HG03025 (cell line): Measurements from ENCODE around the gene USB1.

ENCODE experiments used
- ATAC-seq: cut with Tn5 transposase; IDR thresholded peaks from one replicate; pipeline ENCODE4 v1.9.1; 2021; ENCODE audit warnings: mild to moderate bottlenecking, moderate library complexity; ENCODE audit not compliant: unreplicated experiment, low FRiP score

The USB1 gene

DNA sequence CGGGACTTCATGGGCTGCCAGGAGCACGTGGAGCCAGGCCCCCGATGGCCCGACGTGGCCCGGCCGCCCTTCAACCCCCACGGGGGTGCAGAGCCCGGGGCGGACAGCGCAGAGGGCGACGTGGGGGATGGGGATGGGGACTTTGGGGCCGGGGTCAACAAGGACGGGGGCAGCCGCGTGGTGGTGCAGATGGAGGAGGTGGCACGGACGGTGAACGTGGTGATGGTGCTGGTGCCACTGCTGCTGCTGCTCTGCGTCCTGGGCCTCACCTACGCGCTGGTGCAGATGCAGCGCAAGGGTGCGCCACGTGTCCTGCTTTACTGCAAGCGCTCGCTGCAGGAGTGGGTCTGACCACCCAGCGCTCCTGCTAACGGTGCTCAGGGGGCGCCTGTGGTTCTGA is 43.9 kb downstream of the USB1 start:
- ATAC-seq = no peak

DNA sequence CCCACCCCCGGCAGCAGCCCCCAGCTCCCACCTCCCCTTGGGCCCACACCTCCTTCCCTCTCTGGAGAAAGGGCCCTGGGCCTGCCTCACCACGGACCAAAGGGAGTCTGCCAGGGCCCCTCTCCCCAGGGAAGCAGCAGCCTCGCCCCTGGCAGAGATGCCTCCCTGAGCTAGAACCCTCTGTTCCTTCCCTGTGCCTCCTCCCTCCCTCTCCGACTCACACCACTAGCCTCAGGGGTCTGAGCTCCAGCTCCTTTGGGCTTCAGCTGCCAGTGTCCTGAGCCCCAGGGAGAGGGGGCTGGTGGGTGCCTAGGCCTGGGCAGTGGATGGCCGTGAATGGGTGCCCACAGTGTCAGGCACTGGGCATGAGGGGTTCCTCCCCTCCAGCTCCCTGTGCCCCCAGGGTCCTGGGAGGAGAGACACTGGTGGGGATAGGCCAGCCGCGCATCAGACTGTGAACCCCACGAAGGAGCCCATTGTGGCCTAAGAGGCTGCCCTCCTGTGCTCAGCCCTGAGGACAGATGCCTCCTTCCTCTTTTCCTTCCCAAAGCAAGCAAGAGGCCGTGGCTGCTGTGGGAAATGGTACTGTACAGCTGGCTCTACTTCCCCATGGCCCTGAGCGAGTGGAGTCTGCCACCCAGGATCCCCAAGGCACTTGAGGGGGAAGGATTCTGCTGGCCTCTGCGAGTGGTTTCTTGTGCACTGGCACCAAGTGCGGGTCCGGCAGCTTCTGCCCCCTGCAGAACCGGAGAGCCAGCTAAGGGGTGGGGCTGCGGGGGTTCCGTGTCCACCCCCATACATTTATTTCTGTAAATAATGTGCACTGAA is 45.1 kb downstream of the USB1 start:
- no peak for ATAC-seq

GRCh38 chr16:58046936-58047335 is 45.7 kb downstream of the USB1 start:
- ATAC-seq = no peak

- no peak for ATAC-seq
Measured at GRCh38 chr16:58047557-58048348, 46.5 kb downstream of the USB1 start.

DNA sequence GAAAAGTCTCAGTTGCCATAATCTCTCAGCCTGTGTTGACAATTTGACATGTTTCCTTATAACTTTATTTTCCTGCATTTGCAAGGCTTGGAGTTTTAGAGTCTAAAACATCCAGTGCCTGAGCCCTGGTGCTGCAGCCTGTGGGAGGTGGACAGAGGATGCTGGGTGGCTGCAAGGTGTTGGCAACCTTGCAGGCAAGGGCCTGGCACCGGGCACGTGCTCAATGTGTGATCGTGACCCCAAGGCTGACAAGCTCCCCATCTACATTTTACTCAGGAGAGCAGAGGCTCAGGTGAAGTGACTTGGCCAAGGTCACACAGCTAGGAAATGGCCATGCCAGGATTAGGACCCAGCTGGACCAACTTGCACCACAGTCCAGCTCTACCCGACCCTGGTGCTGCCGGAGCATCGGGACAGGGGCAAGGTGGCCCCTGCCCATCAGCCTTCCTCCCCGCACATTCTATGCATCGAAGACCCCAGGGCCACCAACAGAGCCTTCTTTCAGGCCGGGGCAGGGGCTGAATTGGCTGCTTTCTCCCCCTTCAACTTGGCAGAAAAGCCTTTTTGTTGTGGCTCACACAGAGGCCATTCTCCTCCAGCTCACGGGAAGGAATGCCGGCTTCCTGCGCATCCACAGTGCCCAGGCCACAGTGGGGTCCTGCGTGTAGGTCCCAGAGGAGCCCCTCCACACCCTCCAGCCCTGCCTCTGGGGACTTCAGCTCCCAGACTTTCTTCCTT is 47.5 kb downstream of the USB1 start:
- ATAC-seq = no peak

DNA sequence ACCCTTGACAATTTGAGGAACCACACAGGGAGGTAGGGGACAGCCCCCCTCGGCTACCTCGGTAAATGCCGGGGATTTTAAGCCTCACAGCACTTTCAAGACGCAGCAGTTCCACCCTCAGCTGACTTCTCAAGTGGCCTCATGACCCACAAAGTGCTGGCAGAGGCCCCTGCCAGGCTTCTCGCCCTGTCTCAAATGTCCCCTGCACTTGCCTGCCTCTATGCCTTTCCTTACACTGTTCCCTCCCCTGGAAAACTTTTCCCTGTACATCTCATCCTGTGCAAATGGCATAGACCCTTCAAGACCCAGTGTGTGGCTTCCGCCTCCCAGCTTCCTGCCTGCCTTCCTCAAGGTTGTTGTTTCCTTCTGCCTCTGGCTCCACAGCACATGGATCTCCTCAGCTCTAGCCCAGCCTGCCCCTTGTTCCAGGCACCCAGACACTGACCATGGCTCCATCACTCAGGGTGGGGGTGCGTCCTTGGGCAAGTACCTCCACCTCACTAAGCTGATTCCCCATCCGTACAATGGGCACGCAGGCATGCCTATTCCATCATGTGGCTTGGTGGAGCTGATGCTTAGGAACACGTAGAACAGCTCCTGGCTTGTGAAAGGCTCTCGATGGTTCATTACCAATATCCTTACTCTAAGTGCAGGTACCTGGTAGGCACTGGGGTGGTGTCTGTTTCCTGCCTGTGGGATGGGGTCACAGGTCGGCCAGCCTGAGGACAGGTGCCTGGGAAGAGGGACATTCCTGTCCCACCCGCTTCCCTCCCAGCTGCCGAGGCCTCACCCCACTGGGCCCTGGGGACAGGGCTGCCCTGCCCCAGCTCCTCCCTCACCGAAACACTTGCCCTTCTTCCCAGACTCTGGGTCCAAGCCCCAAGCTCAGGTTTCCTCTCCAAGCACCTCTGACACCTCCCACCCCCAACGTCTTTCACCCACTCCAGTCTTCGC is 48.3 kb downstream of the USB1 start:
- ATAC-seq = no peak

- no peak for ATAC-seq
Measured at GRCh38 chr16:58051296-58051695, 50.1 kb downstream of the USB1 start.

GRCh38 chr16:58051821-58052603 is 50.8 kb downstream of the USB1 start:
- no peak for ATAC-seq

- ATAC-seq = no peak
Measured at GRCh38 chr16:58053682-58054005, 52.4 kb downstream of the USB1 start.

- no peak for ATAC-seq
Measured at GRCh38 chr16:58054289-58054688, 53.1 kb downstream of the USB1 start.

DNA sequence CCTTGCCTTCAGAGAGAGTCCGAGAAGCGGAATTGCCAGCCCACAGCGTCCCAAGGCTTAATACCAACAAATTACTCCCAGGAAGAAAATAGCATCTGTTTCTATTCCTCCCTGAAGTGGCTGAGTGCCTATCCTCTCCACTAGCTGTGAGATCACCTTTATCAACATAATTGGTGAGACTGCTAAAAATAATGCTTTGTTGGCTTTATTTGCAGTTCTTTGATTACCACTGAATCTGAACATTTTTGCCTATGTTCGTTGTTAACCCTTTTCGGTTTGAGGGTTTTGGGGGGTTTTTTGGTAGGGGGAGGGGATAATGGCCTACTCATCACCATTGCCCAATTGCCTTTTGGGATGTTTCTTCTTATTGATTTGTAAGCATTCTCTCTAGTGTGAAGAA is 55.4 kb downstream of the USB1 start:
- no peak for ATAC-seq

DNA sequence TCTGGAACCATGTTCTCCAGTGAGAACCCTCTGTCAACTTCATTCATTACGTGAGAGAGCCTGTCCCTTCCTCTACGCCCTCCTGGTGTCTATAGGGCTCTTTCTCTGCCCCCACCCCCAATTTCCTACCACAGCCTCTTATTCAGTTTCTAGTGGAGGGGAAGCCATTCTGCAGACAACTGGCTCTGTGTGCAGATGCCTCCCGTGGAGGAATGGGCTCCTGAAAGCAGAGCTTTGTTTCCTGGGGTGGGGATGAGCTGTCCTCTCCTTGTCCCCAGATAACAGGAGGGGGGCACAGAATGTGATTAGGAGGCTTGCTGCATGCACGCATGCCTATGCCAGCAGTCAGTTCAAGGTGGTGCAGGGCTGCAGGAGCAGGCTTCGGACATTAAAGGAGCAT is 55.9 kb downstream of the USB1 start:
- ATAC-seq = no peak

- no peak for ATAC-seq
Measured at GRCh38 chr16:58057784-58058183, 56.6 kb downstream of the USB1 start.

DNA sequence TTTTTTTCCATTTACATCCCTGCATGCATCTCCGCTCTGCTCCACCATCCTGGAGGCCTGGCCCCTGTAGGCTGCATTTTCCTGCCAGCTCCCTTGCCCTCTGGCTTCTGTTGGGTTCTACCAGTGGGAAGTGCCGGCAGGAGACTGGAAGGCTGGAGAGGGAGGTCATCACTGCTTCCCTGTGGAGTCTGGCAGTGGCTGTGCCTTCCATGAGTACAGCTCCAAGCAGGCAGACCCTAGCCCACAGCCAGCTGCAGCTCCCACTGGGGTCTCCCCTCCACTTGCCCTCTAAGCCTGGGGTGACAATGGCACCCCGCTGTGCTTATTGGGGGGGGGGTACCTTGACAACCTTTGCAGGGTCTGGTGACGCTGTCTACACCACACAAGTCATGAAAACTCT is 61.6 kb downstream of the USB1 start:
- no peak for ATAC-seq

DNA sequence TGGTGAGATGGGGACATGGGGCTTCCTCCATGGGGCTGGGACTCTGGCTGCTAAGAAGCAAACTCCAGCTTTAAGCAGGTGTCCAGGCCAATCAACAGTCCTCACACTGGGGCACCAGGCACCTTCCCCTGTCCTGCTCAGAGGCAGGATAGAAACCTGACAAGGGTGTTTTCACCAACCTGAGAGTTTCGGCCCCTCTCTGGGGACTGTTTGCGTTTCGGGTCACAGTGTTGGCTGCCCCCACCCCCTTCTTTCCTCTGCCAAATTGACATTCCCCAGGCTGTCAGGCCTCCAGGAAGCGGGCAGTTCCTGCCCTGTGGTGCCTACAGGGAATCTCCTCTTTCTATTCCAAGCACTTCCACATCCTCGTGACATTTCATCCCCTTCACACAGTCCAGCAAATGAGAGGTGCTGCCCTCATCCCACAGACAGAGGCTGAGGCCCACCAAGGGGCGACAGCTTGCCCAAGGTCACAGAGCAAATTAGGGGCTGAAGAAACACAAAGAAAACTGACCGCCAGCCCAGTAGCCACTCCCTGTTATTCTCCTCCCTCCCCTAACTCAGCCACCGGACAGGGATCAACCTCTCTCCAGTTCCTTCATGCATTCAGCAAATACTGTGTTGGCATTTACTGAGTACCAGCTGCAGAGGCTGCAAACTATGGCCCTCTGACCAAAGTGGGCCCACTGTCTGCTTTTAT is 62.3 kb downstream of the USB1 start:
- ATAC-seq = peak; percentile 55

- no peak for ATAC-seq
Measured at GRCh38 chr16:58070585-58070984, 69.4 kb downstream of the USB1 start.
